ENCODE results near the gene DEXI. TPM values are rescaled to one million over a fixed set of nuclear protein-coding genes. Genes with fewer than 3 reads are reported as not detected.

The DEXI gene
- polyA plus RNA-seq, 1 donor from 2014 or later, result 52.0 TPM

GRCh38 chr16:10881479-10882030, 60.7 kb downstream of the DEXI start:
- Histone ChIP-seq H3K4me3 (ENCODE audit: low read length) (no peak overlapping the region), H3F3A (ENCODE audit: insufficient read depth, low read length, poor library complexity, severe bottlenecking) (no peaks in the 10 kb centered on the region), H3K27me3 (ENCODE audit: insufficient read depth, low read depth, low read length) (peaks cover 35% of the 10 kb centered on the region), H4K20me1 (ENCODE audit: insufficient read depth) (no peaks in the 10 kb centered on the region), H3K36me3 (ENCODE audit: insufficient read depth, low read length) (no peaks in the 10 kb centered on the region), H3K79me2 (replicated peaks; ENCODE audit: insufficient read depth, low read length) (no peaks in the 10 kb centered on the region), H3K9me2 (ENCODE audit: insufficient read depth, low read length) (no peaks in the 10 kb centered on the region), H3K9ac (ENCODE audit: low read length) (no peak overlapping the region), H3K4me2 (ENCODE audit: low read length) (no peak overlapping the region), H3K27ac (ENCODE audit: low read length) (no peak overlapping the region), H2AFZ (ENCODE audit: low read depth, low read length) (no peak overlapping the region), H3K9me3 (ENCODE audit: low read length) (no peaks in the 10 kb centered on the region)
- TF ChIP-seq EP300 (conservative IDR thresholded peaks at IDR 0.05; ENCODE audit: poor library complexity, severe bottlenecking), result no peak
- no peak for TF ChIP-seq EZH2 (IDR thresholded peaks at IDR 0.05; ENCODE audit: borderline replicate concordance, insufficient read depth, low read length, poor library complexity, severe bottlenecking)
- no peak for TF ChIP-seq SMC3 (conservative IDR thresholded peaks at IDR 0.05; ENCODE audit: poor library complexity)
- no peak for TF ChIP-seq POLR2AphosphoS5 (IDR thresholded peaks at IDR 0.05)
- no peak for TF ChIP-seq REST (IDR thresholded peaks at IDR 0.05; ENCODE audit: borderline replicate concordance)
- TF ChIP-seq CTCF (IDR thresholded peaks at IDR 0.05; ENCODE audit: poor library complexity, severe bottlenecking), result no peak
- no peak for TF ChIP-seq TAF1 (IDR thresholded peaks at IDR 0.05; ENCODE audit: low read depth)
- no peak for TF ChIP-seq MXI1 (conservative IDR thresholded peaks at IDR 0.05; ENCODE audit: poor library complexity, severe bottlenecking)
- TF ChIP-seq RAD21 (conservative IDR thresholded peaks at IDR 0.05), result no peak

- H3K36me3 ChIP-seq (ENCODE audit: insufficient read depth, low read length), result no peaks in the 10 kb centered on the region
- no peaks in the 10 kb centered on the region for H3K9me3 ChIP-seq (ENCODE audit: low read length)
- no peaks in the 10 kb centered on the region for H3K79me2 ChIP-seq (replicated peaks; ENCODE audit: insufficient read depth, low read length)
- H3K4me3 ChIP-seq (ENCODE audit: low read length), result no peak overlapping the region
- H2AFZ ChIP-seq (ENCODE audit: low read depth, low read length), result no peak overlapping the region
- no peak overlapping the region for H3K27ac ChIP-seq (ENCODE audit: low read length)
- no peak overlapping the region for H3K9ac ChIP-seq (ENCODE audit: low read length)
- H3F3A ChIP-seq (ENCODE audit: insufficient read depth, low read length, poor library complexity, severe bottlenecking), result no peaks in the 10 kb centered on the region
- no peak for TF ChIP-seq RAD21 (conservative IDR thresholded peaks at IDR 0.05)
- TF ChIP-seq EP300 (conservative IDR thresholded peaks at IDR 0.05; ENCODE audit: poor library complexity, severe bottlenecking), result no peak
- TF ChIP-seq REST (IDR thresholded peaks at IDR 0.05; ENCODE audit: borderline replicate concordance), result no peak
- TF ChIP-seq TAF1 (IDR thresholded peaks at IDR 0.05; ENCODE audit: low read depth), result no peak
- TF ChIP-seq EZH2 (IDR thresholded peaks at IDR 0.05; ENCODE audit: borderline replicate concordance, insufficient read depth, low read length, poor library complexity, severe bottlenecking), result no peak
- no peak for TF ChIP-seq MXI1 (conservative IDR thresholded peaks at IDR 0.05; ENCODE audit: poor library complexity, severe bottlenecking)
- no peak for TF ChIP-seq CTCF (IDR thresholded peaks at IDR 0.05; ENCODE audit: poor library complexity, severe bottlenecking)
- TF ChIP-seq SMC3 (conservative IDR thresholded peaks at IDR 0.05; ENCODE audit: poor library complexity), result no peak
- TF ChIP-seq POLR2AphosphoS5 (IDR thresholded peaks at IDR 0.05), result no peak
- H3K27me3 ChIP-seq (ENCODE audit: insufficient read depth, low read depth, low read length), result peaks cover 35% of the 10 kb centered on the region
- H3K4me2 ChIP-seq (ENCODE audit: low read length), result no peak overlapping the region
- no peaks in the 10 kb centered on the region for H3K9me2 ChIP-seq (ENCODE audit: insufficient read depth, low read length)
- H4K20me1 ChIP-seq (ENCODE audit: insufficient read depth), result no peaks in the 10 kb centered on the region
Observed at GRCh38 chr16:10880594-10881452, 61.4 kb downstream of the DEXI start.

Measured in neural cell (in vitro differentiated cells).